ENCODE results near the gene TPCN1. TPM values are rescaled to one million over a fixed set of nuclear protein-coding genes. Genes with fewer than 3 reads are reported as not detected.

The TPCN1 gene
- total RNA-seq, 1 experiment from 2014 or later = 18.4 TPM

DNA sequence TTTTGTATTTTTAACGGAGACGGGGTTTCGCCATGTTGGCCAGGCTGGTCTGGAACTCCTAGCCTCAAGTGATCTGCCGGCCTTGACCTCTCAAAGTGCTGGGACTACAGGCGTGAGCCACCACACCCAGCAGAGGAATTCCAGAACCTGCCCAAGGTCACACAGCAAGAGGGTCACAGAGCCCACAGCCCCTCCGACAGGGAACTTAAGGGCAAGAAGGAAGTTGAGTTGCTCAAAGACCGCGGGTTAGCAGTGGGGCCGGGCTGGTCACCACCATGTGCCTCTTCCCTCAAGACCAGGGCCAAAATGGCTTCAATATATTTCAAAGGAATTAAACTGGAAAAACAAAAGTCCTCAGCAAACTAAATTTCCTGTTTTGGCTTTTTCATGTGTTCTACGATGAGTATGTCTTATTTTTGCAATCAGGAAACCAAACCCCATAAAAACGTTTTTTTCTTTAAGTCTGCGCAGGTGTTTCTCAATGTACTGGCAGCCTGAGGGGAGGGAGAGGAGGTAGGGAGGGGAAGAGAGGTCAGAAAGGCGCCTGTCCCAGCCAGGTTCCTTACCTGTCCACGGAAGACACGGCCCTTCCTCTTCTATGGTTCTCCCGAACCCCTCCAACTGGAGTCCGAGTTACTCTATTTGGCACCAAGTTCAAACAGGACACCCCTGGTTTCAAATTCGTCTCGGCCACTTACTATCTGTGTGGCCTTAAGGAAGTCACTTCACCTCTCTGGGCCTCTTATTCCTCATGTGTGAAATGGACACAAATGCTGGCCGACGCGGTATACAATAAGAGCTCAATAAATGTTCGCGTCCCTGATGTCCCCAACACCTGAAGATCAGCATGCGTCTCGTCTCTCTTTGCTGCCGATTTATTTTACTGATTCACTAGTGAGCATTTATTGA lies 112.9 kb downstream of the TPCN1 start:
- no peak overlapping the region for H3K27ac ChIP-seq
- no peak for DNase-seq
- no peaks in the 10 kb centered on the region for H3K36me3 ChIP-seq
- H3K27me3 ChIP-seq = no peaks in the 10 kb centered on the region
- 0 out of 2 replicates have a peak, but pooled peaks cover 2% of the 10 kb centered on the region for H3K4me1 ChIP-seq
- H3K4me3 ChIP-seq = peak overlapping the region; percentile 73
- no peaks in the 10 kb centered on the region for H3K9me3 ChIP-seq (replicated peaks)

DNA sequence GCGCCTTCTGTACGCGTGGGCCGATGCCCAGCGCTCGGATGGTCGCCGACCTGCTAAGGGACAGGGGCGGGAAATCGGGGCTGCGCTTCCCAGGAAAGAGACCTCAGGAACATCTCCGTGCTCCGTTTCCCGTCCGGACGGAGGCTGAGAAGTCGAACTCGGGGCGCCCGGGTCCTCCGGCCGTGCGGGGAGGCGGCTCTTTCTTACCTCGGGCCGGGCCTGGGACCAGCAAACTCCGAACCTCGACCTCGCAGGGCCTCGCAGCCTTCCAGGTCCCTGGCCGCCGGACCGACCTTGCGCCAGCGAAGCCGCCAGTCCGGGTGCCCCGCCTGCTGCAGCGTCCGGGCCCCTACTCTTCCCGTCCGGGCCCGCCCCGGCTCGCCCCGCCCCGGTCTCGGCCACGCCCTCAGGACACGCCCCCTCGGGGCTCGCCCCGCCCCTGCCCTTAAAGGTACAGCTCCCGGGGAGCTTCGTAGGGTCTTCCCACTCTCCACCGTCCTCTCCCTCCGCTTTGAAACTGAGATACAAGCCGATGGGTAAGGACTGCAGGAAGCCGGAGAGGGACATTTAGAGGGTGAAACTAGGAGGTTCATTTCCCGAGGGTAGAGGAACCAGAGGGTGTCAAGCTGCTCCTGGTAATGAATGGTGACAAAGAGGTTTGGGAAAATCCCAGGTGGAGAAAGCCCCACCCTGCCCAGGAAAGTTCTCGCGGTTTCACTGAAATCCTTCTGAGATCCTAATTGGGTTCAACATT lies 113.7 kb downstream of the TPCN1 start, which contains the start of gene SLC8B1:
Gene SLC8B1, minus strand, starts transcription at position 324 of the 754 bp plus-strand sequence. CDS start 2,231 bp downstream, outside the sequence.
- Histone ChIP-seq H3K4me1 (0 out of 2 replicates have a peak, but pooled peaks cover 2% of the 10 kb centered on the region), H3K4me3 (peak within 1 kb of the TSS; percentile 73), H3K27ac (peak within 1 kb of the TSS; percentile 13; the same call in 1 of the 2 replicates), H3K9me3 (replicated peaks) (no peaks in the 10 kb centered on the region), H3K27me3 (no peaks in the 10 kb centered on the region), H3K36me3 (no peaks in the 10 kb centered on the region)
- DNase-seq = peak; percentile 75 to 85

DNA sequence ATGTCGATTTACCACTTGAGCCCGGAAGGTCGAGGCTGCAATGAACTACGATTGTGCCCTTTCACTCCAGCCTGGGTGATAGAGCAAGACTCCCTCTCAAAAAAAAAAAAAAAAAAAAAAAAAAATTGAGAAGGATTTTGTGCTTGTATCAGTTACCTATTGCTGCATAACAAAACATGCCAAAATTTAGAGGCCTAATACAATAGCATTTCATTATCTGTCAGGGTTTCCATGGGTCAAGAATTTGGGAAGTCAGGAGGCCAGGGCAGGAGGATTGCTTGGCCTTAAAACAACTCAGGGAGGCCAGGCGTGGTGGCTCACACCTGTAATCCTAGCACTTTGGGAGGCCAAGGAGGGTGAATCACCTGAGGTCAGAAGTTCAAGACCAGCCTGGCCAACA lies 118.3 kb downstream of the TPCN1 start:
- H3K27ac ChIP-seq = no peak overlapping the region
- H3K27me3 ChIP-seq = no peaks in the 10 kb centered on the region; the same call in 1 of the 2 replicates
- no peaks in the 10 kb centered on the region for H3K36me3 ChIP-seq
- H3K4me3 ChIP-seq = no peak overlapping the region
- DNase-seq = no peak
- H3K9me3 ChIP-seq (replicated peaks) = no peaks in the 10 kb centered on the region
- no peaks in the 10 kb centered on the region for H3K4me1 ChIP-seq

DNA sequence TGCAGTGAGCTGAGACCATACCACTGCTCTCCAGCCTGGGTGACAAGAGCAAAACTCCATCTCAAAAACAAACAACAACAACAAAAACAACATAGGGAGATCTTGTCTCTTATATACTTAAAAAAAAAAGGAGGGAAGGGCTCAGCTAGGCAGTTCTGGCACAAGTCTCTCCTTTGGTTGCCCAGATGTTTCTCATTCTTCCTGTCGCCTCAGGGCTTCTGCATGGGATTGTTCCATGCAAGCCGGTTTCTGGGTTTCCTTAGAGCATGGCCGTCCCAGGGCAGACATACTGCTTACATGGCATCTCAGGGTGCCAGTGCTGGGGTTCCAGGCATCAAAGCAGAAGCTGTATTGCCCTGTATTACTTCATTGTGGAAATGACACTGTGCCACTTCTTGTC lies 118.8 kb downstream of the TPCN1 start:
- DNase-seq = no peak
- H3K36me3 ChIP-seq = no peaks in the 10 kb centered on the region
- no peaks in the 10 kb centered on the region for H3K9me3 ChIP-seq (replicated peaks)
- H3K27me3 ChIP-seq = no peaks in the 10 kb centered on the region; the same call in 1 of the 2 replicates
- H3K4me3 ChIP-seq = no peak overlapping the region
- H3K27ac ChIP-seq = no peak overlapping the region
- H3K4me1 ChIP-seq = no peaks in the 10 kb centered on the region

GRCh38 chr12:113341535-113341934 lies 120.3 kb downstream of the TPCN1 start:
- no peak for DNase-seq
- Histone ChIP-seq H3K9me3 (replicated peaks) (no peaks in the 10 kb centered on the region), H3K4me3 (no peak overlapping the region), H3K36me3 (no peaks in the 10 kb centered on the region), H3K27me3 (no peaks in the 10 kb centered on the region; the same call in 1 of the 2 replicates), H3K4me1 (no peaks in the 10 kb centered on the region), H3K27ac (no peak overlapping the region)

- Histone ChIP-seq H3K9me3 (replicated peaks) (no peaks in the 10 kb centered on the region), H3K27ac (no peak overlapping the region), H3K4me3 (no peak overlapping the region), H3K4me1 (peaks cover 4% of the 10 kb centered on the region), H3K27me3 (no peaks in the 10 kb centered on the region; the same call in 1 of the 2 replicates), H3K36me3 (no peaks in the 10 kb centered on the region)
- no peak for DNase-seq
Measured at GRCh38 chr12:113345318-113345717, 124.1 kb downstream of the TPCN1 start.

GRCh38 chr12:113346353-113346752 lies 125.1 kb downstream of the TPCN1 start:
- no peak overlapping the region for H3K4me3 ChIP-seq
- peaks cover 5% of the 10 kb centered on the region for H3K4me1 ChIP-seq
- H3K27me3 ChIP-seq = no peaks in the 10 kb centered on the region; the same call in 1 of the 2 replicates
- no peak for DNase-seq
- H3K27ac ChIP-seq = no peak overlapping the region
- H3K36me3 ChIP-seq = no peaks in the 10 kb centered on the region
- no peaks in the 10 kb centered on the region for H3K9me3 ChIP-seq (replicated peaks)

GRCh38 chr12:113347107-113347506 lies 125.8 kb downstream of the TPCN1 start:
- H3K4me1 ChIP-seq = peaks cover 5% of the 10 kb centered on the region
- no peak overlapping the region for H3K4me3 ChIP-seq
- no peaks in the 10 kb centered on the region for H3K27me3 ChIP-seq
- no peaks in the 10 kb centered on the region for H3K9me3 ChIP-seq (replicated peaks)
- no peak overlapping the region for H3K27ac ChIP-seq
- H3K36me3 ChIP-seq = no peaks in the 10 kb centered on the region
- DNase-seq = no peak

DNA sequence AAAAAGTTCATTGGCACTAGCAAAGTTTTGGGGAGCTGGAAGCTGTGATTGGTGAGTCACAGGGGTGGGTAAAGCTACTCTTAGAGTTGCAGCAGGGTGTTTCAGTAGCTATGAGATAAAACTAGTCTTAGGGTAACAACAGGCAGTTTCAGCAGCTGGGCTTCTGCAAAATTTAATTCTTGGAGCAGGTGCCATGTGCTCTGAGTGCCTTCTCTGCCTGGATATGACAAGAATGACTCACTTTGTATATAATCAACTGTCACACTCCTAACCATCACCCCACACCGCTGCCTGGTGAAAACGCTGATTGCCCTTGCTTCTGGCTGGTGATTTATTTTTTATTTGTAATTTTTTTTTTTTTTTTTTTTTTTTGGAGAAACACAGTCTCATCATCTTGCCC lies 126.6 kb downstream of the TPCN1 start:
- H3K27ac ChIP-seq = no peak overlapping the region
- no peak overlapping the region for H3K4me3 ChIP-seq
- peaks cover 5% of the 10 kb centered on the region for H3K4me1 ChIP-seq
- peak; percentile 35 to 54 for DNase-seq
- no peaks in the 10 kb centered on the region for H3K36me3 ChIP-seq
- no peaks in the 10 kb centered on the region for H3K27me3 ChIP-seq
- no peaks in the 10 kb centered on the region for H3K9me3 ChIP-seq (replicated peaks)

Other genes with a start within 250 kb of the TPCN1 start
- gene OAS2, start 242.9 kb upstream of the TPCN1 start, total RNA-seq (2014; rRNA removed; shearing (Covaris generic)) = not detected in 2 replicates
- not detected in 2 replicates for gene DTX1, start 164.7 kb upstream of the TPCN1 start, total RNA-seq (2014; rRNA removed; shearing (Covaris generic))
- gene RASAL1, start 85.7 kb upstream of the TPCN1 start, total RNA-seq (2014; rRNA removed; shearing (Covaris generic)) = not detected in 2 replicates
- not detected in 2 replicates for gene CFAP73, start 71.7 kb upstream of the TPCN1 start, total RNA-seq (2014; rRNA removed; shearing (Covaris generic))
- 43.7 and 47.6 TPM in 2 replicates for gene DDX54, start 36.0 kb upstream of the TPCN1 start, total RNA-seq (2014; rRNA removed; shearing (Covaris generic))
- 20.2 and 22.0 TPM in 2 replicates for gene RITA1, start 35.7 kb upstream of the TPCN1 start, total RNA-seq (2014; rRNA removed; shearing (Covaris generic))
- 8.1 and 9.6 TPM in 2 replicates for gene SLC8B1, start 113.6 kb downstream of the TPCN1 start, total RNA-seq (2014; rRNA removed; shearing (Covaris generic))
- 2.9 and 4.1 TPM in 2 replicates for gene PLBD2, start 137.1 kb downstream of the TPCN1 start, total RNA-seq (2014; rRNA removed; shearing (Covaris generic))
- not detected in 2 replicates for gene SDS, start 182.4 kb downstream of the TPCN1 start, total RNA-seq (2014; rRNA removed; shearing (Covaris generic))
- gene SDSL, start 200.9 kb downstream of the TPCN1 start, total RNA-seq (2014; rRNA removed; shearing (Covaris generic)) = 1.5 and 1.9 TPM in 2 replicates

All from SJCRH30 (cell line).